H1 (cell line): Measurements from ENCODE around the gene NFAT5. TPM values are rescaled to one million over a fixed set of nuclear protein-coding genes. Genes with fewer than 3 reads are reported as not detected.

Source experiments
- CTCF ChIA-PET: fragments of 300-600 bp; sonication (Branson Sonifier 250); formaldehyde crosslinking; loops from one replicate; lab custom pipeline; 2021; ENCODE audit not compliant: partially characterized antibody; lab: Charles Lee
- POLR2A ChIA-PET: fragments of 300-600 bp; sonication (Branson Sonifier 250); formaldehyde crosslinking; loops from one replicate; lab custom pipeline; 2021; ENCODE audit warnings: inconsistent platforms; ENCODE audit not compliant: partially characterized antibody; lab: Charles Lee
- DNase-seq, 2 experiments: peaks; one replicate each; pipeline versions ENCODE4 v3.0.0 to v3.0.0-alpha.2; 2010 to 2022; ENCODE audit warnings: low spot score in 2 of 2, low read depth in 1 of 2, mixed read lengths in 1 of 2
- FAIRE-seq: peaks from 2 replicates; lab custom pipeline; 2011; peaks lifted over from hg19 to GRCh38; lab: Jason Lieb, UNC
- H2AFZ ChIP-seq: 2 replicates; pipeline ENCODE4 v1.8.1; 2012; ENCODE audit warnings: low read length, inconsistent platforms
- H2AK5ac ChIP-seq: 2 replicates; pipeline ENCODE4 v1.6.1; 2013; ENCODE audit warnings: low read depth, low read length
- H2BK120ac ChIP-seq: replicated peaks from 2 replicates; pipeline ENCODE3; 2013; ENCODE audit warnings: low read depth, low read length, inconsistent platforms
- H2BK12ac ChIP-seq: 2 replicates; pipeline ENCODE4 v1.6.1; 2013; ENCODE audit warnings: low read depth, low read length
- H2BK15ac ChIP-seq: 2 replicates; pipeline ENCODE4 v1.6.1; 2013; ENCODE audit warnings: low read length
- H2BK20ac ChIP-seq: 2 replicates; pipeline ENCODE4 v1.6.1; 2013; ENCODE audit warnings: low read length
- H2BK5ac ChIP-seq: 2 replicates; pipeline ENCODE4 v1.6.1; 2013; ENCODE audit warnings: low read depth, low read length
- H3K14ac ChIP-seq: 2 replicates; pipeline ENCODE4 v1.6.1; 2013; ENCODE audit warnings: inconsistent platforms; ENCODE audit not compliant: insufficient read length
- H3K18ac ChIP-seq: 2 replicates; pipeline ENCODE4 v1.6.1; 2013; ENCODE audit warnings: low read length; ENCODE audit errors: extremely low read depth
- H3K23ac ChIP-seq: 2 replicates; pipeline ENCODE4 v1.6.1; 2013; ENCODE audit warnings: inconsistent platforms; ENCODE audit not compliant: insufficient read length
- H3K23me2 ChIP-seq: 2 replicates; pipeline ENCODE4 v1.6.1; 2013; ENCODE audit warnings: low read depth, low read length
- H3K27ac ChIP-seq: 2 replicates; pipeline ENCODE4 v1.6.1; 2011; ENCODE audit warnings: low read depth, low read length, inconsistent platforms
- H3K27me3 ChIP-seq, 4 experiments: replicated peaks in 1 of 4; 1 replicate in 1 of 4; 2 replicates in 3 of 4; pipeline versions ENCODE4 v1.6.1 to v1.8.1; 2011 to 2013; ENCODE audit warnings: low read length in 3 of 4, mild to moderate bottlenecking in 3 of 4, inconsistent platforms in 2 of 4, mixed read lengths in 2 of 4, moderate library complexity in 1 of 4; ENCODE audit not compliant: control insufficient read depth in 3 of 4, insufficient read depth in 3 of 4; ENCODE audit errors: extremely low read depth in 1 of 4
- H3K36me3 ChIP-seq, 4 experiments: 2 replicates each; pipeline versions ENCODE4 v1.6.1 to v1.8.1; 2011 to 2013; ENCODE audit warnings: mild to moderate bottlenecking in 4 of 4, low read length in 3 of 4, moderate library complexity in 2 of 4, control low read depth in 1 of 4, inconsistent platforms in 1 of 4; ENCODE audit not compliant: insufficient read depth in 4 of 4, control insufficient read depth in 2 of 4
- H3K4ac ChIP-seq: replicated peaks from 2 replicates; pipeline ENCODE3; 2013; ENCODE audit warnings: low read length, low read depth, mixed read lengths, inconsistent platforms; ENCODE audit not compliant: insufficient read length
- H3K4me1 ChIP-seq, 4 experiments: replicated peaks in 1 of 4; 1 replicate in 1 of 4; 2 replicates in 3 of 4; pipeline versions ENCODE4 v1.6.1 to v1.8.1; 2011 to 2013; ENCODE audit warnings: low read length in 3 of 4, inconsistent platforms in 2 of 4, mixed read lengths in 1 of 4; ENCODE audit not compliant: insufficient read depth in 4 of 4, control insufficient read depth in 3 of 4
- H3K4me2 ChIP-seq, 2 experiments: 2 replicates each; pipeline versions ENCODE4 v1.6.1 to v1.8.1; 2011 to 2013; ENCODE audit warnings: low read depth in 2 of 2, low read length in 2 of 2, control low read depth in 1 of 2, inconsistent platforms in 1 of 2, mild to moderate bottlenecking in 1 of 2; ENCODE audit not compliant: insufficient read depth in 1 of 2
- H3K4me3 ChIP-seq, 4 experiments: fragments of 200-600, 300-600 bp in 1 of 4; sonication (generic), shearing (Covaris generic), sonication (Bioruptor Twin) in 1 of 4; 2 replicates each; pipeline versions ENCODE4 v1.5.1 to v1.8.1; 2011 to 2016; ENCODE audit warnings: low read length in 4 of 4, low read depth in 3 of 4, control low read depth in 2 of 4, inconsistent platforms in 2 of 4, mild to moderate bottlenecking in 2 of 4, mixed read lengths in 1 of 4, moderate library complexity in 1 of 4; ENCODE audit not compliant: insufficient read depth in 2 of 4; ENCODE audit errors: extremely low read depth in 1 of 4
- H3K56ac ChIP-seq: replicated peaks from 2 replicates; pipeline ENCODE3; 2013; ENCODE audit warnings: low read depth, mild to moderate bottlenecking, mixed read lengths, low read length, inconsistent platforms; ENCODE audit not compliant: insufficient read length
- H3K79me1 ChIP-seq: 2 replicates; pipeline ENCODE4 v1.6.1; 2013; ENCODE audit warnings: low read depth, low read length, control low read depth
- H3K79me2 ChIP-seq, 2 experiments: 2 replicates each; pipeline versions ENCODE4 v1.6.1 to v1.8.1; 2012 to 2013; ENCODE audit warnings: low read length in 2 of 2, mild to moderate bottlenecking in 2 of 2, inconsistent platforms in 1 of 2; ENCODE audit not compliant: insufficient read depth in 2 of 2, control insufficient read depth in 1 of 2
- H3K9ac ChIP-seq, 4 experiments: replicated peaks in 1 of 4; 1 replicate in 1 of 4; 2 replicates in 3 of 4; pipeline versions ENCODE4 v1.6.1 to v1.8.1; 2011 to 2013; ENCODE audit warnings: low read depth in 3 of 4, low read length in 3 of 4, control low read depth in 2 of 4, mild to moderate bottlenecking in 2 of 4, moderate library complexity in 2 of 4, inconsistent platforms in 1 of 4; ENCODE audit errors: extremely low read depth in 1 of 4
- H3K9me3 ChIP-seq, 2 experiments: 2 replicates each; pipeline versions ENCODE4 v1.6.1 to v1.8.1; 2012 to 2013; ENCODE audit warnings: mild to moderate bottlenecking in 2 of 2, moderate library complexity in 2 of 2, control low read depth in 1 of 2, inconsistent platforms in 1 of 2, low read depth in 1 of 2, low read length in 1 of 2, mixed read lengths in 1 of 2; ENCODE audit not compliant: insufficient read depth in 2 of 2
- H4K20me1 ChIP-seq, 2 experiments: replicated peaks in 1 of 2; 2 replicates each; pipeline versions ENCODE3 to v1.8.1; 2011 to 2013; ENCODE audit warnings: inconsistent platforms in 2 of 2, low read length in 2 of 2, mild to moderate bottlenecking in 1 of 2; ENCODE audit not compliant: insufficient read depth in 2 of 2, control insufficient read depth in 1 of 2
- H4K5ac ChIP-seq: 2 replicates; pipeline ENCODE4 v1.6.1; 2013; ENCODE audit warnings: low read length, low read depth, mixed read lengths, inconsistent platforms; ENCODE audit not compliant: insufficient read length
- H4K8ac ChIP-seq: 2 replicates; pipeline ENCODE4 v1.8.0; 2013; ENCODE audit warnings: mild to moderate bottlenecking, moderate library complexity, low read length, inconsistent platforms; ENCODE audit not compliant: insufficient read depth; ENCODE audit errors: extremely low read depth
- H4K91ac ChIP-seq: replicated peaks from 2 replicates; pipeline ENCODE3; 2013; ENCODE audit warnings: low read length, mixed read lengths, inconsistent platforms; ENCODE audit not compliant: insufficient read length
- ATF2 ChIP-seq: IDR thresholded peaks from 2 replicates; pipeline ENCODE4 v1.6.1; 2012; ENCODE audit warnings: low read length, inconsistent platforms
- BCL11A ChIP-seq, 2 experiments: IDR thresholded peaks; one replicate each; pipeline ENCODE4 v1.6.1; 2011; ENCODE audit warnings: low read depth in 2 of 2, low read length in 2 of 2, mild to moderate bottlenecking in 2 of 2
- CREB1 ChIP-seq: IDR thresholded peaks from 2 replicates; pipeline ENCODE4 v1.6.1; 2012; ENCODE audit warnings: inconsistent platforms
- CTBP2 ChIP-seq: IDR thresholded peaks from 2 replicates; pipeline ENCODE4 v1.7.0; 2011; ENCODE audit warnings: borderline replicate concordance, mild to moderate bottlenecking, moderate library complexity, mixed read lengths, low read length; ENCODE audit not compliant: insufficient read depth, insufficient read length
- HDAC6 ChIP-seq: IDR thresholded peaks from one replicate; pipeline ENCODE4 v1.7.1; 2012; ENCODE audit warnings: low read depth, mild to moderate bottlenecking, inconsistent platforms, low read length, moderate library complexity
- MAFK ChIP-seq: IDR thresholded peaks from 2 replicates; pipeline ENCODE4 v1.6.1; 2012; ENCODE audit warnings: low read depth, mild to moderate bottlenecking, improper control_type of control experiment, low read length
- NRF1 ChIP-seq: IDR thresholded peaks from 2 replicates; pipeline ENCODE4 v1.6.1; 2011; ENCODE audit warnings: mild to moderate bottlenecking, low read depth, low read length, improper control_type of control experiment
- POLR2AphosphoS5 ChIP-seq: IDR thresholded peaks from 2 replicates; pipeline ENCODE4 v1.6.1; 2011; ENCODE audit warnings: low read depth, low read length
- RAD21 ChIP-seq, 2 experiments: IDR thresholded peaks in 1 of 2; conservative IDR thresholded peaks in 1 of 2; 2 replicates each; pipeline ENCODE4 v1.6.1; 2011; ENCODE audit warnings: low read depth in 2 of 2, low read length in 2 of 2, improper control_type of control experiment in 1 of 2, inconsistent platforms in 1 of 2, mild to moderate bottlenecking in 1 of 2, moderate library complexity in 1 of 2
- SIN3A ChIP-seq, 2 experiments: IDR thresholded peaks in 1 of 2; conservative IDR thresholded peaks in 1 of 2; 2 replicates each; pipeline ENCODE4 v1.6.1; 2011 to 2012; ENCODE audit warnings: low read length in 2 of 2, improper control_type of control experiment in 1 of 2, low read depth in 1 of 2, mild to moderate bottlenecking in 1 of 2
- SP1 ChIP-seq: IDR thresholded peaks from 2 replicates; pipeline ENCODE4 v1.6.1; 2011; ENCODE audit warnings: low read depth, low read length
- SRF ChIP-seq: IDR thresholded peaks from 2 replicates; pipeline ENCODE4 v1.6.1; 2011; ENCODE audit warnings: mild to moderate bottlenecking, low read depth, low read length, moderate library complexity
- ZNF274 ChIP-seq: IDR thresholded peaks from 2 replicates; pipeline ENCODE4 v1.7.0; 2012; ENCODE audit warnings: low read length, borderline replicate concordance; ENCODE audit errors: extremely low read depth
- WGBS, 2 experiments: shearing (Covaris generic) in 1 of 2; methylation state at CpG; one replicate each; pipeline versions ENCODE4 v1.1.6 to v1.1.7; 2013 to 2015; ENCODE audit warnings: low lambda C conversion rate in 2 of 2, mixed read lengths in 2 of 2, inconsistent platforms in 1 of 2, low coverage in 1 of 2, missing lambda C conversion rate in 1 of 2; ENCODE audit not compliant: insufficient replicate concordance in 2 of 2, insufficient coverage in 1 of 2, insufficient read length in 1 of 2; ENCODE audit errors: extremely low coverage in 1 of 2, missing lambda C conversion rate in 1 of 2; 5-methylcytosine and 5-hydroxymethylcytosine counted together
- polyA plus RNA-seq, 7 experiments: library from polyadenylated mRNA; depleted of rRNA in 3 of 7; stranded (reverse) in 5 of 7; unstranded in 2 of 7; fragments of >200 nt in 5 of 7; fragments of 200-250 nt in 2 of 7; gene quantifications; 1 replicate in 5 of 7; 2 replicates in 1 of 7; 4 replicates in 1 of 7; pipeline versions ENCODE4 v1.2.1 to v1.2.3, GENCODE V29; 2011 to 2013; ENCODE audit warnings: missing spikeins in 2 of 7, mixed read lengths in 2 of 7
- total RNA-seq: library from RNA; stranded (reverse); fragmentation: NEBNext Ultra II Directional; extraction: Animal tissue kit (Norgen Biotek cat#: 25700); gene quantifications from 2 replicates; pipeline ENCODE4 v1.2.1, GENCODE V29; 2021

The NFAT5 gene
- total and polyA plus RNA-seq, 2 of the 8 experiments (the other 6 are each of a cell fraction or from before 2014, with no cell fraction given), result 8.9 to 29.0 TPM

DNA sequence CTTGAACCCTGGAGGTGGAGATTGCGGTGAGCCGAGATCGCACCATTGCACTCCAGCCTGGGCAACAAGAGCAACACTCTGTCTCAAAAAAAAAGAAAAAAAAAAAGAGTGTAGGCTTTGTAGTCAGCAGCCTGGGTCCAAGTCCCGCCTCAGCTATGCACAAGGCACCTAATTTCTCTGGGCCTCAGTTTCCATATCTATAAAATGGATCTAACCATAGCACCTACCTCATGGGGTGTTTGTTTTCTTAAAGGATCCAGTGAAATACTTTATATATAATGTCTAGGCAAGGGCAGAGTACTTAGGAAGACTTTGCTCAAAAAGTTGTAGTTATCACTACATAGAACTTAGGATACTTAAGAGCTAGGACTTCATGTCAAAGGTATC lies 45.4 kb upstream of the NFAT5 start:
- no peaks in the 10 kb centered on the region for H3K23me2 ChIP-seq
- no peak overlapping the region for H2BK20ac ChIP-seq
- no peak overlapping the region for H3K56ac ChIP-seq
- H3K27ac ChIP-seq, result no peak overlapping the region
- DNase-seq, result no peak
- no peak overlapping the region for H4K5ac ChIP-seq
- FAIRE-seq, result no peak
- H3K4me3 ChIP-seq, result no peak overlapping the region
- H3K79me1 ChIP-seq, result no peaks in the 10 kb centered on the region
- no peaks in the 10 kb centered on the region for H3K27me3 ChIP-seq
- H2BK5ac ChIP-seq, result no peak overlapping the region
- H2BK120ac ChIP-seq, result no peak overlapping the region
- H2BK12ac ChIP-seq, result no peak overlapping the region
- H3K36me3 ChIP-seq, result no peaks in the 10 kb centered on the region
- H4K20me1 ChIP-seq, result no peaks in the 10 kb centered on the region
- no peaks in the 10 kb centered on the region for H3K79me2 ChIP-seq
- WGBS, 2 experiments, result 96% methylated on average over 4 of the region's 4 CpGs; no CpG with 5 or more reads in 1 of the 2 experiments
- no peak overlapping the region for H2BK15ac ChIP-seq
- no peak overlapping the region for H3K9ac ChIP-seq
- H2AFZ ChIP-seq, result no peak overlapping the region
- H3K14ac ChIP-seq, result no peak overlapping the region
- ChIA-PET POLR2A (interaction anchor here (0.9 to 2.1 kb wide), 2 partner anchors 9 to 10 kb away, joined by 4 to 7 read pairs; no protein-coding TSS in a partner anchor), CTCF (interaction anchor here (0.6 to 2.4 kb wide), 4 partner anchors 23 to 123 kb away, joined by 3 to 7 read pairs (median 3); no protein-coding TSS in a partner anchor)
- no peak overlapping the region for H3K4ac ChIP-seq
- no peak overlapping the region for H4K91ac ChIP-seq
- H3K4me2 ChIP-seq, result no peak overlapping the region
- H3K18ac ChIP-seq, result no peak overlapping the region
- H2AK5ac ChIP-seq, result no peak overlapping the region
- H3K23ac ChIP-seq, result no peak overlapping the region
- H4K8ac ChIP-seq, result no peak overlapping the region
- H3K9me3 ChIP-seq, result no peaks in the 10 kb centered on the region
- peaks cover 0 to 2% (median 0%) of the 10 kb centered on the region in 4 experiments; a peak in 1 of 7 replicates for H3K4me1 ChIP-seq
- TF ChIP-seq ZNF274 (no peak), HDAC6 (no peak), NRF1 (no peak), CTBP2 (no peak), BCL11A (IDR thresholded peaks at IDR 0.05; ENCODE audit: low read depth in 2 of 2, low read length in 2 of 2) (no peak), RAD21 (IDR thresholded peaks at IDR 0.05 in 1 of 2, conservative IDR thresholded peaks at IDR 0.05 in 1 of 2; ENCODE audit: low read depth in 2 of 2, low read length in 2 of 2) (no peak), SRF (no peak), POLR2AphosphoS5 (no peak), ATF2 (no peak), CREB1 (no peak), MAFK (no peak), SIN3A (conservative IDR thresholded peaks at IDR 0.05 in 1 of 2, IDR thresholded peaks at IDR 0.05 in 1 of 2; ENCODE audit: low read depth in 1 of 2, low read length in 2 of 2) (no peak), SP1 (no peak)
